Stimulated activated naive CD8-positive, alpha-beta T cell treated with anti-CD3 and anti-CD28 coated beads, Interleukin-15, Interleukin-2, amounts not matched to agents 100 ng/mL and 50 ng/mL, for 24 hours (primary cell): ENCODE results near the gene C1QTNF12.

Source experiments
- H3K27ac Mint-ChIP-seq: one replicate; pipeline ENCODE4 v1.8.0; 2021; ENCODE audit warnings: mild to moderate bottlenecking, mixed read lengths
- H3K27me3 Mint-ChIP-seq: one replicate; pipeline ENCODE4 v1.8.0; 2021; ENCODE audit warnings: mixed read lengths
- H3K36me3 Mint-ChIP-seq: one replicate; pipeline ENCODE4 v1.8.0; 2021; ENCODE audit warnings: low read depth, mixed read lengths
- H3K4me1 Mint-ChIP-seq: one replicate; pipeline ENCODE4 v1.8.0; 2021; ENCODE audit warnings: low read depth, mixed read lengths
- H3K4me3 Mint-ChIP-seq: one replicate; pipeline ENCODE4 v1.8.0; 2021; ENCODE audit warnings: mild to moderate bottlenecking, mixed read lengths
- H3K9me3 Mint-ChIP-seq: one replicate; pipeline ENCODE4 v1.8.0; 2021; ENCODE audit warnings: mixed read lengths

Gene C1QTNF12

GRCh38 chr1:1233567-1233892 is 13.0 kb downstream of the C1QTNF12 start:
- Mint-ChIP-seq H3K4me1 (peaks cover 41% of the 10 kb centered on the region), H3K36me3 (peaks cover 32% of the 10 kb centered on the region), H3K27me3 (no peaks in the 10 kb centered on the region), H3K27ac (peak overlapping the region; percentile 95), H3K9me3 (no peaks in the 10 kb centered on the region), H3K4me3 (peak overlapping the region; percentile 84)

- peaks cover 42% of the 10 kb centered on the region for H3K4me1 Mint-ChIP-seq
- peak overlapping the region; percentile 95 for H3K27ac Mint-ChIP-seq
- H3K9me3 Mint-ChIP-seq = no peaks in the 10 kb centered on the region
- H3K4me3 Mint-ChIP-seq = peak overlapping the region; percentile 84
- no peaks in the 10 kb centered on the region for H3K27me3 Mint-ChIP-seq
- H3K36me3 Mint-ChIP-seq = peaks cover 34% of the 10 kb centered on the region
Measured at GRCh38 chr1:1232796-1233566, 13.5 kb downstream of the C1QTNF12 start.

GRCh38 chr1:1232208-1232795 is 14.2 kb downstream of the C1QTNF12 start, which contains the start of gene B3GALT6:
B3GALT6 (plus strand) TSS chr1:1232237; CDS start chr1:1232279, 42 bp downstream.
- Mint-ChIP-seq H3K4me3 (peak within 1 kb of the TSS; percentile 94), H3K36me3 (peaks cover 34% of the 10 kb centered on the region), H3K4me1 (peaks cover 42% of the 10 kb centered on the region), H3K27me3 (no peaks in the 10 kb centered on the region), H3K9me3 (no peaks in the 10 kb centered on the region), H3K27ac (peak within 1 kb of the TSS; percentile 86)

GRCh38 chr1:1231400-1232207 is 14.9 kb downstream of the C1QTNF12 start, which contains the start of gene SDF4:
SDF4 (minus strand) TSS chr1:1232001; CDS start chr1:1228772, 3,229 bp downstream.
- peak within 1 kb of the TSS; percentile 86 for H3K27ac Mint-ChIP-seq
- H3K36me3 Mint-ChIP-seq = peaks cover 34% of the 10 kb centered on the region
- H3K4me1 Mint-ChIP-seq = peaks cover 42% of the 10 kb centered on the region
- no peaks in the 10 kb centered on the region for H3K27me3 Mint-ChIP-seq
- no peaks in the 10 kb centered on the region for H3K9me3 Mint-ChIP-seq
- H3K4me3 Mint-ChIP-seq = peak within 1 kb of the TSS; percentile 94

- H3K27me3 Mint-ChIP-seq = no peaks in the 10 kb centered on the region
- H3K9me3 Mint-ChIP-seq = no peaks in the 10 kb centered on the region
- peak overlapping the region; percentile 94 for H3K4me3 Mint-ChIP-seq
- peaks cover 42% of the 10 kb centered on the region for H3K4me1 Mint-ChIP-seq
- H3K36me3 Mint-ChIP-seq = peaks cover 40% of the 10 kb centered on the region
- peak overlapping the region; percentile 86 for H3K27ac Mint-ChIP-seq
Measured at GRCh38 chr1:1230656-1231399, 15.7 kb downstream of the C1QTNF12 start.

- H3K4me1 Mint-ChIP-seq = peaks cover 42% of the 10 kb centered on the region
- H3K9me3 Mint-ChIP-seq = no peaks in the 10 kb centered on the region
- peak overlapping the region; percentile 80 for H3K27ac Mint-ChIP-seq
- peak overlapping the region; percentile 94 for H3K4me3 Mint-ChIP-seq
- H3K27me3 Mint-ChIP-seq = no peaks in the 10 kb centered on the region
- peaks cover 46% of the 10 kb centered on the region for H3K36me3 Mint-ChIP-seq
Measured at GRCh38 chr1:1229770-1230169, 16.8 kb downstream of the C1QTNF12 start.

- Mint-ChIP-seq H3K27me3 (no peaks in the 10 kb centered on the region), H3K4me1 (peaks cover 32% of the 10 kb centered on the region), H3K9me3 (no peaks in the 10 kb centered on the region), H3K36me3 (peaks cover 41% of the 10 kb centered on the region), H3K27ac (no peak overlapping the region), H3K4me3 (no peak overlapping the region)
Measured at GRCh38 chr1:1228596-1229321, 17.8 kb downstream of the C1QTNF12 start.

GRCh38 chr1:1228187-1228586 is 18.3 kb downstream of the C1QTNF12 start:
- peaks cover 26% of the 10 kb centered on the region for H3K4me1 Mint-ChIP-seq
- H3K27me3 Mint-ChIP-seq = no peaks in the 10 kb centered on the region
- H3K9me3 Mint-ChIP-seq = no peaks in the 10 kb centered on the region
- H3K36me3 Mint-ChIP-seq = peaks cover 39% of the 10 kb centered on the region
- no peak overlapping the region for H3K4me3 Mint-ChIP-seq
- H3K27ac Mint-ChIP-seq = no peak overlapping the region

GRCh38 chr1:1227386-1227785 is 19.1 kb downstream of the C1QTNF12 start:
- Mint-ChIP-seq H3K27me3 (no peaks in the 10 kb centered on the region), H3K4me1 (peaks cover 26% of the 10 kb centered on the region), H3K9me3 (no peaks in the 10 kb centered on the region), H3K4me3 (no peak overlapping the region), H3K36me3 (peaks cover 45% of the 10 kb centered on the region), H3K27ac (no peak overlapping the region)

- Mint-ChIP-seq H3K4me1 (peaks cover 26% of the 10 kb centered on the region), H3K36me3 (peaks cover 47% of the 10 kb centered on the region), H3K4me3 (no peak overlapping the region), H3K9me3 (no peaks in the 10 kb centered on the region), H3K27me3 (no peaks in the 10 kb centered on the region), H3K27ac (no peak overlapping the region)
Measured at GRCh38 chr1:1226566-1227362, 19.8 kb downstream of the C1QTNF12 start.

GRCh38 chr1:1225913-1226312 is 20.6 kb downstream of the C1QTNF12 start:
- Mint-ChIP-seq H3K27me3 (no peaks in the 10 kb centered on the region), H3K4me1 (peaks cover 23% of the 10 kb centered on the region), H3K27ac (no peak overlapping the region), H3K4me3 (no peak overlapping the region), H3K36me3 (peaks cover 51% of the 10 kb centered on the region), H3K9me3 (no peaks in the 10 kb centered on the region)

- H3K27me3 Mint-ChIP-seq = no peaks in the 10 kb centered on the region
- H3K4me1 Mint-ChIP-seq = peaks cover 18% of the 10 kb centered on the region
- no peaks in the 10 kb centered on the region for H3K9me3 Mint-ChIP-seq
- H3K27ac Mint-ChIP-seq = no peak overlapping the region
- peaks cover 52% of the 10 kb centered on the region for H3K36me3 Mint-ChIP-seq
- no peak overlapping the region for H3K4me3 Mint-ChIP-seq
Measured at GRCh38 chr1:1225238-1225845, 21.2 kb downstream of the C1QTNF12 start.

GRCh38 chr1:1223891-1224290 is 22.6 kb downstream of the C1QTNF12 start:
- no peak overlapping the region for H3K4me3 Mint-ChIP-seq
- H3K27me3 Mint-ChIP-seq = no peaks in the 10 kb centered on the region
- peaks cover 10% of the 10 kb centered on the region for H3K4me1 Mint-ChIP-seq
- peaks cover 47% of the 10 kb centered on the region for H3K36me3 Mint-ChIP-seq
- no peaks in the 10 kb centered on the region for H3K9me3 Mint-ChIP-seq
- no peak overlapping the region for H3K27ac Mint-ChIP-seq
